ENCODE results near the gene TTLL11. TPM values are rescaled to one million over a fixed set of nuclear protein-coding genes. Genes with fewer than 3 reads are reported as not detected.

The TTLL11 gene
- total and polyA plus RNA-seq, 4 donors: 3.6 to 7.8 (median 5.9) TPM

DNA sequence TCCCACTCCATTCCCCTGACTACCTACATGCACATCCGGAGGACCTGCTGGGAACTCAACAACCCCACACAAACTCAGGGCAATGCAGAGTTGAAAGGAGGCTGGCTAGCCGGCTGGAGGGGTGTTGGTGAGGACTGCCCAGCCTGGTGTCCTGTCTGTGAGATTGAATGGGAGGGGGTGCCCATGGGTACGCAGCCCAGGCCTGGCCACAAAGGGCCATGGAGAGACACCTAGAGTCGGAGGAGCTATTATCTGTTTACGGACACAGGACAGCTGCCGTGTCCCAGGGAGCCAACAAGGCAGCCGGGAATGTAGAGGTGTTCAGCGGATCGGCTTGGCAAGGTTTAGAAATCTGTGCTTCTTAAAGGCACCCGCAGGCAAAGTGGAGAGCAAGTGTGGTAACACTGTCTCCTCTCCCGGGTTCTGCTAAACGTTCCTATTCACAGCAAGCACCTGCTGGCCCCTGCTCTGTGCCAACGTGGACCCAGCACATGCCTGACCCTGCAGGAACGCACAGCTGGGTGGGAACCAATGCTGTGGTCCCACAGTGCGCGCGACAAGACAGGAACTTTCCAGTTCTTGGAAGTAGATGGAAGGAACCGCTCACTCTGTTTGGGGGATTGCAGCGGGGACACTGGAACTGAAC lies 275.0 kb downstream of the TTLL11 start:
- no peak overlapping the region for H3K27ac ChIP-seq (ENCODE audit: low read depth in 1 of 2, low read length in 1 of 2)
- no peak for DNase-seq
- H3K4me3 ChIP-seq: no peak overlapping the region
- no peaks in the 10 kb centered on the region for H3K9me3 ChIP-seq (ENCODE audit: control insufficient read depth in 4 of 4, insufficient read depth in 3 of 4, low read length in 3 of 4)
- WGBS, 2 donors: 88 to 89% methylated on average over 19 of the region's 19 CpGs
- TF ChIP-seq, protein P1, sequence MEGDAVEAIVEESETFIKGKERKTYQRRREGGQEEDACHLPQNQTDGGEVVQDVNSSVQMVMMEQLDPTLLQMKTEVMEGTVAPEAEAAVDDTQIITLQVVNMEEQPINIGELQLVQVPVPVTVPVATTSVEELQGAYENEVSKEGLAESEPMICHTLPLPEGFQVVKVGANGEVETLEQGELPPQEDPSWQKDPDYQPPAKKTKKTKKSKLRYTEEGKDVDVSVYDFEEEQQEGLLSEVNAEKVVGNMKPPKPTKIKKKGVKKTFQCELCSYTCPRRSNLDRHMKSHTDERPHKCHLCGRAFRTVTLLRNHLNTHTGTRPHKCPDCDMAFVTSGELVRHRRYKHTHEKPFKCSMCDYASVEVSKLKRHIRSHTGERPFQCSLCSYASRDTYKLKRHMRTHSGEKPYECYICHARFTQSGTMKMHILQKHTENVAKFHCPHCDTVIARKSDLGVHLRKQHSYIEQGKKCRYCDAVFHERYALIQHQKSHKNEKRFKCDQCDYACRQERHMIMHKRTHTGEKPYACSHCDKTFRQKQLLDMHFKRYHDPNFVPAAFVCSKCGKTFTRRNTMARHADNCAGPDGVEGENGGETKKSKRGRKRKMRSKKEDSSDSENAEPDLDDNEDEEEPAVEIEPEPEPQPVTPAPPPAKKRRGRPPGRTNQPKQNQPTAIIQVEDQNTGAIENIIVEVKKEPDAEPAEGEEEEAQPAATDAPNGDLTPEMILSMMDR (IDR thresholded peaks at IDR 0.05; ENCODE audit: control extremely low read depth, extremely low read depth): no peak
- peaks cover 0 to 15% (median 0%) of the 10 kb centered on the region in 5 donors for H3K4me1 ChIP-seq (ENCODE audit: control insufficient read depth in 5 of 5, insufficient read depth in 5 of 5, low read length in 5 of 5)
- peaks cover 0 to 10% (median 0%) of the 10 kb centered on the region in 3 donors for H3K27me3 ChIP-seq (ENCODE audit: control insufficient read depth in 3 of 3, insufficient read depth in 3 of 3, low read length in 2 of 3)
- peaks cover 0 to 2% (median 0%) of the 10 kb centered on the region in 4 donors for H3K36me3 ChIP-seq (ENCODE audit: control insufficient read depth in 4 of 4, insufficient read depth in 4 of 4, low read length in 4 of 4)
- ATAC-seq (ENCODE audit: insufficient read depth, low FRiP score): no peak
- no peak overlapping the region for H3K9ac ChIP-seq (ENCODE audit: insufficient read depth in 1 of 2, low read length in 2 of 2)

DNA sequence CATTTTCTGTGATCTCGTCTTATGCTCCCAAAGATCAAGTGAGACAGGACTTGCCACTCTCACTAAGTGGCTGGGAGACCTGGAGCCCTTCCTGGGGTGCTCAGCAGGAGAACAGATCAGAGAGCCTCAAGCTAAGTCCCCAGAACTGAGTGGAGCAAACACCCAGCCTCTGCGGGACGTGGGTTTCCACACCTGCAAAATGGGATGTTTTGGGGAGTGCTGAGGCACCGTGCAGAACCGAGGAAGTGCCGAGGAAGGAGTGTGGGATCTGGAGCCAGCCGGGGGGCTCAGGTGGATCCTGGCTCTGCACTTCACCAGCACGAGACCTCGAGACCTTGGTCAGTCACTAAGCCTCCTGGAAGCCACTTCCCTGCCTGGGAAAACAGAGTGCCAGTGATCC lies 275.6 kb downstream of the TTLL11 start:
- peaks cover 0 to 2% (median 0%) of the 10 kb centered on the region in 4 donors for H3K36me3 ChIP-seq (ENCODE audit: control insufficient read depth in 4 of 4, insufficient read depth in 4 of 4, low read length in 4 of 4)
- no peak overlapping the region for H3K27ac ChIP-seq (ENCODE audit: low read depth in 1 of 2, low read length in 1 of 2)
- peaks cover 0 to 15% (median 0%) of the 10 kb centered on the region in 5 donors for H3K4me1 ChIP-seq (ENCODE audit: control insufficient read depth in 5 of 5, insufficient read depth in 5 of 5, low read length in 5 of 5)
- no peak overlapping the region for H3K4me3 ChIP-seq
- ATAC-seq (ENCODE audit: insufficient read depth, low FRiP score): no peak
- no peak overlapping the region for H3K9ac ChIP-seq (ENCODE audit: insufficient read depth in 1 of 2, low read length in 2 of 2)
- H3K9me3 ChIP-seq (ENCODE audit: control insufficient read depth in 4 of 4, insufficient read depth in 3 of 4, low read length in 3 of 4): no peaks in the 10 kb centered on the region
- H3K27me3 ChIP-seq (ENCODE audit: control insufficient read depth in 3 of 3, insufficient read depth in 3 of 3, low read length in 2 of 3): peaks cover 0 to 10% (median 0%) of the 10 kb centered on the region in 3 donors
- TF ChIP-seq, protein P1 (IDR thresholded peaks at IDR 0.05; ENCODE audit: control extremely low read depth, extremely low read depth): no peak
- 87 to 93% methylated on average over 9 of the region's 9 CpGs for WGBS, 2 donors
- DNase-seq: no peak

DNA sequence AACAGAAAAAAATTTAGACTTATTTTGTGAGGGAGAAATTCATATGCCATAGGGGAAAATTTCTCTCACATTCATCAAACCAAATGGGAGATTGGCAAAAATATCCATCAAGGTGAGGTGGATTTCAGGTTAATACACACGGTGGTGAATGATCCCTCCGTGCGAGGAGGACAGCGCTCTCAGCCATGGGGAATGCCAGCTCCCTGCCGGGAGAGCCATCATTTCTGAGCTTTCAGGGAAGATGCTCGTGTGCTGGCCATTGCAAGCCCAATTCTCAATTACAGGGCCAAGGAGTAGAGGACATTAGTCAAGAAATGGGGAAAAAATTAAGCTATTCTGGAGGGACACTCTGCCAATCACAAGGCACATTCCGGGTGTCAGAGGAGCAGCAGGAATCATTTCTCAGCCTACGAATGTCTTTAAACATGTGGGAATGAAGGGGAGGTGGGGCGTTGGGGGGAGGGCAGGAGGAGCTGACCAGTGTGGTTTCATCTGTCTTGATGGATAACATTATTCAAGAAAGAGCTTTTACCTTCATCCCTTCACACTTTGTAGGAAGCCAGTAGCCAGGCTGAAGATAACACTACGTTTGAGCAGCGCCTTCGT lies 276.2 kb downstream of the TTLL11 start:
- Histone ChIP-seq H3K4me1 (ENCODE audit: control insufficient read depth in 5 of 5, insufficient read depth in 5 of 5, low read length in 5 of 5) (peaks cover 0 to 15% (median 0%) of the 10 kb centered on the region in 5 donors), H3K9ac (ENCODE audit: insufficient read depth in 1 of 2, low read length in 2 of 2) (no peak overlapping the region), H3K4me3 (no peak overlapping the region), H3K27me3 (ENCODE audit: control insufficient read depth in 3 of 3, insufficient read depth in 3 of 3, low read length in 2 of 3) (peaks cover 0 to 10% (median 0%) of the 10 kb centered on the region in 3 donors), H3K27ac (ENCODE audit: low read depth in 1 of 2, low read length in 1 of 2) (no peak overlapping the region), H3K9me3 (ENCODE audit: control insufficient read depth in 4 of 4, insufficient read depth in 3 of 4, low read length in 3 of 4) (no peaks in the 10 kb centered on the region), H3K36me3 (ENCODE audit: control insufficient read depth in 4 of 4, insufficient read depth in 4 of 4, low read length in 4 of 4) (peaks cover 0 to 2% (median 0%) of the 10 kb centered on the region in 4 donors)
- WGBS, 2 donors: 85 to 86% methylated on average over 12 of the region's 12 CpGs
- TF ChIP-seq, protein P1 (IDR thresholded peaks at IDR 0.05; ENCODE audit: control extremely low read depth, extremely low read depth): no peak
- no peak for DNase-seq
- ATAC-seq (ENCODE audit: insufficient read depth, low FRiP score): no peak
